Measurements from ENCODE around the gene PALMD. TPM values are rescaled to one million over a fixed set of nuclear protein-coding genes. Genes with fewer than 3 reads are reported as not detected.

The PALMD gene
- total RNA-seq, 1 donor from 2014 or later, result 34.4 TPM

- no peaks in the 10 kb centered on the region for H3K36me3 ChIP-seq
- H3K4me1 ChIP-seq, result no peaks in the 10 kb centered on the region
- no peaks in the 10 kb centered on the region for H3K9me3 ChIP-seq
- no peak for DNase-seq (ENCODE audit: low spot score in 2 of 2)
- no peak overlapping the region for H3K4me3 ChIP-seq
- no peaks in the 10 kb centered on the region for H3K27me3 ChIP-seq
- intact Hi-C loops (cut with DNase I), result no loop called here
- H3K27ac ChIP-seq, result no peak overlapping the region
- TF ChIP-seq CTCF (IDR thresholded peaks at IDR 0.05), result no peak
Observed at GRCh38 chr1:99622702-99623347, 23.1 kb upstream of the PALMD start.

- intact Hi-C loops (cut with DNase I), result no loop called here
- Histone ChIP-seq H3K4me3 (no peak overlapping the region), H3K36me3 (no peaks in the 10 kb centered on the region), H3K27ac (no peak overlapping the region), H3K4me1 (no peaks in the 10 kb centered on the region), H3K9me3 (no peaks in the 10 kb centered on the region), H3K27me3 (no peaks in the 10 kb centered on the region)
- no peak for TF ChIP-seq CTCF (IDR thresholded peaks at IDR 0.05)
- no peak for DNase-seq (ENCODE audit: low spot score in 2 of 2)
Observed at GRCh38 chr1:99623554-99623953, 22.4 kb upstream of the PALMD start.

GRCh38 chr1:99627615-99628014 is 18.3 kb upstream of the PALMD start:
- TF ChIP-seq CTCF (IDR thresholded peaks at IDR 0.05), result no peak
- H3K4me3 ChIP-seq, result no peak overlapping the region
- DNase-seq (ENCODE audit: low spot score in 2 of 2), result no peak
- no peak overlapping the region for H3K27ac ChIP-seq
- H3K9me3 ChIP-seq, result no peaks in the 10 kb centered on the region
- intact Hi-C loops (cut with DNase I), result no loop called here
- H3K27me3 ChIP-seq, result no peaks in the 10 kb centered on the region
- H3K36me3 ChIP-seq, result no peaks in the 10 kb centered on the region
- H3K4me1 ChIP-seq, result no peaks in the 10 kb centered on the region

GRCh38 chr1:99629164-99629563 is 16.7 kb upstream of the PALMD start:
- intact Hi-C loops (cut with DNase I), result no loop called here
- no peaks in the 10 kb centered on the region for H3K36me3 ChIP-seq
- DNase-seq (ENCODE audit: low spot score in 2 of 2), result no peak
- no peak overlapping the region for H3K4me3 ChIP-seq
- no peak overlapping the region for H3K27ac ChIP-seq
- H3K27me3 ChIP-seq, result no peaks in the 10 kb centered on the region
- no peaks in the 10 kb centered on the region for H3K4me1 ChIP-seq
- no peak for TF ChIP-seq CTCF (IDR thresholded peaks at IDR 0.05)
- H3K9me3 ChIP-seq, result no peaks in the 10 kb centered on the region

- intact Hi-C loops (cut with DNase I), result no loop called here
- H3K9me3 ChIP-seq, result no peaks in the 10 kb centered on the region
- no peak overlapping the region for H3K27ac ChIP-seq
- no peaks in the 10 kb centered on the region for H3K27me3 ChIP-seq
- H3K4me3 ChIP-seq, result no peak overlapping the region
- DNase-seq (ENCODE audit: low spot score in 2 of 2), result no peak
- H3K36me3 ChIP-seq, result no peaks in the 10 kb centered on the region
- TF ChIP-seq CTCF (IDR thresholded peaks at IDR 0.05), result no peak
- no peaks in the 10 kb centered on the region for H3K4me1 ChIP-seq
Observed at GRCh38 chr1:99634971-99635624, 10.8 kb upstream of the PALMD start.
